ENCODE data around the gene ARHGAP42.

ARHGAP42 gene

GRCh38 chr11:100757646-100758045, 70.6 kb downstream of the ARHGAP42 start:
- Histone ChIP-seq H3K9ac (ENCODE audit: low read depth in 1 of 2, low read length in 2 of 2) (no peak overlapping the region), H3K4me1 (ENCODE audit: control insufficient read depth in 1 of 2, insufficient read depth in 2 of 2, low read length in 2 of 2) (peaks cover 18 to 56% of the 10 kb centered on the region in 2 donors), H3K36me3 (ENCODE audit: control insufficient read depth in 1 of 2, insufficient read depth in 2 of 2, low read length in 2 of 2) (no peaks in the 10 kb centered on the region), H3K9me3 (ENCODE audit: control insufficient read depth in 1 of 2, low read length in 2 of 2) (no peaks in the 10 kb centered on the region), H3K4me3 (ENCODE audit: low read depth in 1 of 2, low read length in 2 of 2) (no peak overlapping the region), H3K27ac (ENCODE audit: low read depth, low read length) (no peak overlapping the region), H3K27me3 (ENCODE audit: control insufficient read depth in 1 of 2, insufficient read depth in 2 of 2, low read length in 2 of 2) (no peaks in the 10 kb centered on the region)

- no peaks in the 10 kb centered on the region for H3K36me3 ChIP-seq (ENCODE audit: control insufficient read depth in 1 of 2, insufficient read depth in 2 of 2, low read length in 2 of 2)
- H3K4me3 ChIP-seq (ENCODE audit: low read depth in 1 of 2, low read length in 2 of 2) = no peak overlapping the region
- no peaks in the 10 kb centered on the region for H3K27me3 ChIP-seq (ENCODE audit: control insufficient read depth in 1 of 2, insufficient read depth in 2 of 2, low read length in 2 of 2)
- no peak overlapping the region for H3K9ac ChIP-seq (ENCODE audit: low read depth in 1 of 2, low read length in 2 of 2)
- H3K27ac ChIP-seq (ENCODE audit: low read depth, low read length) = no peak overlapping the region
- H3K9me3 ChIP-seq (ENCODE audit: control insufficient read depth in 1 of 2, low read length in 2 of 2) = no peaks in the 10 kb centered on the region
- peaks cover 9 to 44% of the 10 kb centered on the region in 2 donors for H3K4me1 ChIP-seq (ENCODE audit: control insufficient read depth in 1 of 2, insufficient read depth in 2 of 2, low read length in 2 of 2)
Observed at GRCh38 chr11:100759106-100759505, 72.0 kb downstream of the ARHGAP42 start.

- Histone ChIP-seq H3K36me3 (ENCODE audit: control insufficient read depth in 1 of 2, insufficient read depth in 2 of 2, low read length in 2 of 2) (no peaks in the 10 kb centered on the region), H3K27me3 (ENCODE audit: control insufficient read depth in 1 of 2, insufficient read depth in 2 of 2, low read length in 2 of 2) (no peaks in the 10 kb centered on the region), H3K9me3 (ENCODE audit: control insufficient read depth in 1 of 2, low read length in 2 of 2) (no peaks in the 10 kb centered on the region), H3K4me1 (ENCODE audit: control insufficient read depth in 1 of 2, insufficient read depth in 2 of 2, low read length in 2 of 2) (peaks cover 11 to 51% of the 10 kb centered on the region in 2 donors), H3K4me3 (ENCODE audit: low read depth in 1 of 2, low read length in 2 of 2) (no peak overlapping the region), H3K9ac (ENCODE audit: low read depth in 1 of 2, low read length in 2 of 2) (no peak overlapping the region), H3K27ac (ENCODE audit: low read depth, low read length) (no peak overlapping the region)
Observed at GRCh38 chr11:100759856-100760255, 72.8 kb downstream of the ARHGAP42 start.

GRCh38 chr11:100760744-100761143, 73.7 kb downstream of the ARHGAP42 start:
- no peak overlapping the region for H3K4me3 ChIP-seq (ENCODE audit: low read depth in 1 of 2, low read length in 2 of 2)
- H3K9me3 ChIP-seq (ENCODE audit: control insufficient read depth in 1 of 2, low read length in 2 of 2) = no peaks in the 10 kb centered on the region
- H3K9ac ChIP-seq (ENCODE audit: low read depth in 1 of 2, low read length in 2 of 2) = no peak overlapping the region
- no peaks in the 10 kb centered on the region for H3K36me3 ChIP-seq (ENCODE audit: control insufficient read depth in 1 of 2, insufficient read depth in 2 of 2, low read length in 2 of 2)
- H3K27ac ChIP-seq (ENCODE audit: low read depth, low read length) = no peak overlapping the region
- H3K27me3 ChIP-seq (ENCODE audit: control insufficient read depth in 1 of 2, insufficient read depth in 2 of 2, low read length in 2 of 2) = no peaks in the 10 kb centered on the region
- H3K4me1 ChIP-seq (ENCODE audit: control insufficient read depth in 1 of 2, insufficient read depth in 2 of 2, low read length in 2 of 2) = peaks cover 19 to 48% of the 10 kb centered on the region in 2 donors

DNA sequence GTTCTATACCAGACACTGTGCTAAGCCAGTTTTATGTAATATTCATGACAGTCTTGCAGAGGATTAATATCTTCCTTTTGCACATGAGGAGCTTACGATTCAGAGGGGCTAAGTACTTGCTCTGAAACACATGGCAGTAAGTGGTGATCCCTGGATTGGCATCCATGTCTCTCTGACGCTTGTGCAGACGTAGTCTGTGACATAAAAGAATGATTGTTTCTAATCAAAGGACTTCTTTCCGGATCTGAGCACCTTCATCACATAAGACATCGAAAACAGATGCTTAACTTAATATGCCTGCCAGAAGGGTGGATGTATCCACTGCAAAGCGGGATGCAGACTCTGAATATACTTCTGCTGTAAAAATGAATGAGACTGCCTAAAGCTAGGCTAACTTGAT, 74.8 kb downstream of the ARHGAP42 start:
- Histone ChIP-seq H3K27me3 (ENCODE audit: control insufficient read depth in 1 of 2, insufficient read depth in 2 of 2, low read length in 2 of 2) (no peaks in the 10 kb centered on the region), H3K9ac (ENCODE audit: low read depth in 1 of 2, low read length in 2 of 2) (no peak overlapping the region), H3K27ac (ENCODE audit: low read depth, low read length) (no peak overlapping the region), H3K36me3 (ENCODE audit: control insufficient read depth in 1 of 2, insufficient read depth in 2 of 2, low read length in 2 of 2) (no peaks in the 10 kb centered on the region), H3K4me3 (ENCODE audit: low read depth in 1 of 2, low read length in 2 of 2) (no peak overlapping the region), H3K4me1 (ENCODE audit: control insufficient read depth in 1 of 2, insufficient read depth in 2 of 2, low read length in 2 of 2) (peaks cover 24 to 51% of the 10 kb centered on the region in 2 donors), H3K9me3 (ENCODE audit: control insufficient read depth in 1 of 2, low read length in 2 of 2) (no peaks in the 10 kb centered on the region)

- Histone ChIP-seq H3K9ac (ENCODE audit: low read depth in 1 of 2, low read length in 2 of 2) (no peak overlapping the region), H3K4me1 (ENCODE audit: control insufficient read depth in 1 of 2, insufficient read depth in 2 of 2, low read length in 2 of 2) (peaks cover 15 to 23% of the 10 kb centered on the region in 2 donors), H3K9me3 (ENCODE audit: control insufficient read depth in 1 of 2, low read length in 2 of 2) (no peaks in the 10 kb centered on the region), H3K27me3 (ENCODE audit: control insufficient read depth in 1 of 2, insufficient read depth in 2 of 2, low read length in 2 of 2) (no peaks in the 10 kb centered on the region), H3K36me3 (ENCODE audit: control insufficient read depth in 1 of 2, insufficient read depth in 2 of 2, low read length in 2 of 2) (no peaks in the 10 kb centered on the region), H3K27ac (ENCODE audit: low read depth, low read length) (no peak overlapping the region), H3K4me3 (ENCODE audit: low read depth in 1 of 2, low read length in 2 of 2) (no peak overlapping the region)
Observed at GRCh38 chr11:100766764-100767163, 79.7 kb downstream of the ARHGAP42 start.

GRCh38 chr11:100769165-100769564, 82.1 kb downstream of the ARHGAP42 start:
- H3K9me3 ChIP-seq (ENCODE audit: control insufficient read depth in 1 of 2, low read length in 2 of 2) = no peaks in the 10 kb centered on the region
- no peaks in the 10 kb centered on the region for H3K27me3 ChIP-seq (ENCODE audit: control insufficient read depth in 1 of 2, insufficient read depth in 2 of 2, low read length in 2 of 2)
- H3K9ac ChIP-seq (ENCODE audit: low read depth in 1 of 2, low read length in 2 of 2) = no peak overlapping the region
- peaks cover 16 to 23% of the 10 kb centered on the region in 2 donors for H3K4me1 ChIP-seq (ENCODE audit: control insufficient read depth in 1 of 2, insufficient read depth in 2 of 2, low read length in 2 of 2)
- no peaks in the 10 kb centered on the region for H3K36me3 ChIP-seq (ENCODE audit: control insufficient read depth in 1 of 2, insufficient read depth in 2 of 2, low read length in 2 of 2)
- no peak overlapping the region for H3K27ac ChIP-seq (ENCODE audit: low read depth, low read length)
- H3K4me3 ChIP-seq (ENCODE audit: low read depth in 1 of 2, low read length in 2 of 2) = no peak overlapping the region

- Histone ChIP-seq H3K9ac (ENCODE audit: low read depth in 1 of 2, low read length in 2 of 2) (no peak overlapping the region), H3K9me3 (ENCODE audit: control insufficient read depth in 1 of 2, low read length in 2 of 2) (no peaks in the 10 kb centered on the region), H3K4me1 (ENCODE audit: control insufficient read depth in 1 of 2, insufficient read depth in 2 of 2, low read length in 2 of 2) (peaks cover 21 to 23% of the 10 kb centered on the region in 2 donors), H3K36me3 (ENCODE audit: control insufficient read depth in 1 of 2, insufficient read depth in 2 of 2, low read length in 2 of 2) (no peaks in the 10 kb centered on the region), H3K27ac (ENCODE audit: low read depth, low read length) (no peak overlapping the region), H3K4me3 (ENCODE audit: low read depth in 1 of 2, low read length in 2 of 2) (no peak overlapping the region), H3K27me3 (ENCODE audit: control insufficient read depth in 1 of 2, insufficient read depth in 2 of 2, low read length in 2 of 2) (no peaks in the 10 kb centered on the region)
Observed at GRCh38 chr11:100769617-100770016, 82.5 kb downstream of the ARHGAP42 start.

GRCh38 chr11:100774132-100774531, 87.0 kb downstream of the ARHGAP42 start:
- Histone ChIP-seq H3K9me3 (ENCODE audit: control insufficient read depth in 1 of 2, low read length in 2 of 2) (no peaks in the 10 kb centered on the region), H3K27me3 (ENCODE audit: control insufficient read depth in 1 of 2, insufficient read depth in 2 of 2, low read length in 2 of 2) (no peaks in the 10 kb centered on the region), H3K4me3 (ENCODE audit: low read depth in 1 of 2, low read length in 2 of 2) (no peak overlapping the region), H3K27ac (ENCODE audit: low read depth, low read length) (no peak overlapping the region), H3K9ac (ENCODE audit: low read depth in 1 of 2, low read length in 2 of 2) (no peak overlapping the region), H3K4me1 (ENCODE audit: control insufficient read depth in 1 of 2, insufficient read depth in 2 of 2, low read length in 2 of 2) (peaks cover 18 to 43% of the 10 kb centered on the region in 2 donors), H3K36me3 (ENCODE audit: control insufficient read depth in 1 of 2, insufficient read depth in 2 of 2, low read length in 2 of 2) (no peaks in the 10 kb centered on the region)

GRCh38 chr11:100774859-100775258, 87.8 kb downstream of the ARHGAP42 start:
- no peaks in the 10 kb centered on the region for H3K9me3 ChIP-seq (ENCODE audit: control insufficient read depth in 1 of 2, low read length in 2 of 2)
- H3K27ac ChIP-seq (ENCODE audit: low read depth, low read length) = no peak overlapping the region
- H3K9ac ChIP-seq (ENCODE audit: low read depth in 1 of 2, low read length in 2 of 2) = no peak overlapping the region

More at GRCh38 chr11:100774859-100775258, 87.8 kb downstream of the ARHGAP42 start:
- Histone ChIP-seq H3K36me3 (ENCODE audit: control insufficient read depth in 1 of 2, insufficient read depth in 2 of 2, low read length in 2 of 2) (no peaks in the 10 kb centered on the region), H3K4me3 (ENCODE audit: low read depth in 1 of 2, low read length in 2 of 2) (no peak overlapping the region), H3K4me1 (ENCODE audit: control insufficient read depth in 1 of 2, insufficient read depth in 2 of 2, low read length in 2 of 2) (peaks cover 18 to 40% of the 10 kb centered on the region in 2 donors), H3K27me3 (ENCODE audit: control insufficient read depth in 1 of 2, insufficient read depth in 2 of 2, low read length in 2 of 2) (no peaks in the 10 kb centered on the region)

Data from duodenal mucosa (tissue), 2 donors.